ENCODE results near the gene LIMS3.
"Not testable (repeated sequence)": the region's sequence is repeated elsewhere in the genome, so short reads cannot be mapped to it uniquely, and the experiment has no call there.

LIMS3 gene, protein sequence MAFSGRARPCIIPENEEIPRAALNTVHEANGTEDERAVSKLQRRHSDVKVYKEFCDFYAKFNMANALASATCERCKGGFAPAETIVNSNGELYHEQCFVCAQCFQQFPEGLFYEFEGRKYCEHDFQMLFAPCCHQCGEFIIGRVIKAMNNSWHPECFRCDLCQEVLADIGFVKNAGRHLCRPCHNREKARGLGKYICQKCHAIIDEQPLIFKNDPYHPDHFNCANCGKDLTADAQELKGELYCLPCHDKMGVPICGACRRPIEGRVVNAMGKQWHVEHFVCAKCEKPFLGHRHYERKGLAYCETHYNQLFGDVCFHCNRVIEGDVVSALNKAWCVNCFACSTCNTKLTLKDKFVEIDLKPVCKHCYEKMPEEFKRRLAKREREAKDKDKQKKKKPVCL

DNA sequence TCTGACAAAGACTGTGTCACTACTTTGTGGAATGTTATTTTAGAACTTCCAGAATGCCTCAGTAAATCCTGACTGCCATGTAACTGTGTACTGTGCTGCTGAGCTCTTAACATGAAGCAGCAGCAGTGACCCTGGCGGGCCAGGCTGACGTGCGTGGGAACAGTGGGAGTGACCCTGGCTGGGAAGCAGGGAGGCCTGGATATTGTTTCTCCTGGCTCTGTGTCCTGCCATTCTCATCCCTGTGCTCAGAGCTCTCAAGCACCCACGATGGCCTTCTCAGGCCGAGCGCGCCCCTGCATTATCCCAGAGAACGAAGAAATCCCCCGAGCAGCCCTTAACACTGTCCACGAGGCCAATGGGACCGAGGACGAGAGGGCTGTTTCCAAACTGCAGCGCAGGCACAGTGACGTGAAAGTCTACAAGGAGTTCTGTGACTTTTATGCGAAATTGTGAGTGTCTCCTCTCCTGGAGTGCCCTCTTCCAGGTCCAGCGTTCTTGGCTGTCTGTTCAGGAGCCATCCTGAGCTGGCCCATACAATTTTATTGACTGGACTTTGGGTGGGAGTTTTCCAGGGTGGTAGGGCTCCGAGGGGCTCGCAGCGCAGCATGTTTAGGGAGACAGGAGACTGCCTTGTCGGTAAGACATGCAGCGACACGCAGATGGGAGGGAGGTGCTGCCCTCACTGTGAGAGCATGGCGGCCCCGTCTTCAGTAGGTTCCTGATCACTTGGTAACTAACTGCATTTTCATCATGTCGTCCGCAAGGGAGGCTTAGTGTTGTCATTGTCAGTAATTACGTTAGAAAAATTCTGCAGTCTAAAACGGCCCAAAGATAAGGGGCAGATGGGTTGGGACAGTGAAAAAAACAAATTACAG is at the start of gene LIMS3:
Gene LIMS3, plus strand, starts transcription at position 227 of the 875 bp plus-strand sequence. Its CDS starts 41 bp downstream, at position 268.
- not testable (repeated sequence) for H3K27me3 ChIP-seq (ENCODE audit: control insufficient read depth in 5 of 5, insufficient read depth in 4 of 5, low read length in 5 of 5); H3K4me3 ChIP-seq (ENCODE audit: low read depth in 1 of 5, low read length in 5 of 5); H3K9ac ChIP-seq (ENCODE audit: low read length in 5 of 5); H3K4me1 ChIP-seq (ENCODE audit: control insufficient read depth in 5 of 5, insufficient read depth in 5 of 5, low read length in 5 of 5); H3K27ac ChIP-seq (ENCODE audit: low read depth, low read length); H3K9me3 ChIP-seq (ENCODE audit: control insufficient read depth in 5 of 5, low read length in 5 of 5); H3K36me3 ChIP-seq (ENCODE audit: control insufficient read depth in 5 of 5, insufficient read depth in 5 of 5, low read length in 5 of 5)

- not testable (repeated sequence) for H3K9me3 ChIP-seq (ENCODE audit: control insufficient read depth in 5 of 5, low read length in 5 of 5)
Measured at GRCh38 chr2:109871129-109871751, 27.2 kb upstream of the LIMS3 start.

GRCh38 chr2:109876625-109877024 is 21.9 kb upstream of the LIMS3 start:
- not testable (repeated sequence) for H3K9me3 ChIP-seq (ENCODE audit: control insufficient read depth in 5 of 5, low read length in 5 of 5); H3K27ac ChIP-seq (ENCODE audit: low read depth, low read length); H3K4me1 ChIP-seq (ENCODE audit: control insufficient read depth in 5 of 5, insufficient read depth in 5 of 5, low read length in 5 of 5); H3K9ac ChIP-seq (ENCODE audit: low read length in 5 of 5); H3K36me3 ChIP-seq (ENCODE audit: control insufficient read depth in 5 of 5, insufficient read depth in 5 of 5, low read length in 5 of 5); H3K27me3 ChIP-seq (ENCODE audit: control insufficient read depth in 5 of 5, insufficient read depth in 4 of 5, low read length in 5 of 5); H3K4me3 ChIP-seq (ENCODE audit: low read depth in 1 of 5, low read length in 5 of 5)

More at GRCh38 chr2:109871129-109871751, 27.2 kb upstream of the LIMS3 start:
- not testable (repeated sequence) for H3K27me3 ChIP-seq (ENCODE audit: control insufficient read depth in 5 of 5, insufficient read depth in 4 of 5, low read length in 5 of 5); H3K27ac ChIP-seq (ENCODE audit: low read depth, low read length); H3K4me1 ChIP-seq (ENCODE audit: control insufficient read depth in 5 of 5, insufficient read depth in 5 of 5, low read length in 5 of 5); H3K9ac ChIP-seq (ENCODE audit: low read length in 5 of 5); H3K36me3 ChIP-seq (ENCODE audit: control insufficient read depth in 5 of 5, insufficient read depth in 5 of 5, low read length in 5 of 5); H3K4me3 ChIP-seq (ENCODE audit: low read depth in 1 of 5, low read length in 5 of 5)

DNA sequence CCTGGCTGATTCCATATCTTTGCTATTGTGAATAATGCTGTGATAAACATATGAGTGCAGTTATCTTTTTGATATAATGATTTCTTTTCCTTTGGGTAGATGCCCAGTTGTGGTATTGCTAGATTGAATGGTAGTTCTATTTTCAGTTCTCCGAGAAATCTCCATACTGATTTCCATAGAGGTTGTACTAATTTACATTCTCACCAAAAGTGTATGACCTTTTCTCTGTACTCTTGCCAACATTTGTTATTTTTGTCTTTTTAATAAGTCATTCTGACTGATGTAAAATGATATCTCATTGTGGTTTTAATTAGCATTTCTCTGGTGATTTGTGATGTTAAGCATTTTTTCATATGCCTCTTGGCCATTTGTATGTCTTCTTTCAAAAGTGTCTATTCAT is 16.4 kb upstream of the LIMS3 start:
- not testable (repeated sequence) for H3K4me3 ChIP-seq (ENCODE audit: low read depth in 1 of 5, low read length in 5 of 5); H3K36me3 ChIP-seq (ENCODE audit: control insufficient read depth in 5 of 5, insufficient read depth in 5 of 5, low read length in 5 of 5); H3K27me3 ChIP-seq (ENCODE audit: control insufficient read depth in 5 of 5, insufficient read depth in 4 of 5, low read length in 5 of 5); H3K4me1 ChIP-seq (ENCODE audit: control insufficient read depth in 5 of 5, insufficient read depth in 5 of 5, low read length in 5 of 5); H3K9ac ChIP-seq (ENCODE audit: low read length in 5 of 5); H3K27ac ChIP-seq (ENCODE audit: low read depth, low read length); H3K9me3 ChIP-seq (ENCODE audit: control insufficient read depth in 5 of 5, low read length in 5 of 5)

GRCh38 chr2:109888414-109888813 is 10.1 kb upstream of the LIMS3 start:
- H3K36me3 ChIP-seq (ENCODE audit: control insufficient read depth in 5 of 5, insufficient read depth in 5 of 5, low read length in 5 of 5); H3K9me3 ChIP-seq (ENCODE audit: control insufficient read depth in 5 of 5, low read length in 5 of 5); H3K27ac ChIP-seq (ENCODE audit: low read depth, low read length); H3K27me3 ChIP-seq (ENCODE audit: control insufficient read depth in 5 of 5, insufficient read depth in 4 of 5, low read length in 5 of 5); H3K4me3 ChIP-seq (ENCODE audit: low read depth in 1 of 5, low read length in 5 of 5); H3K9ac ChIP-seq (ENCODE audit: low read length in 5 of 5); H3K4me1 ChIP-seq (ENCODE audit: control insufficient read depth in 5 of 5, insufficient read depth in 5 of 5, low read length in 5 of 5): not testable (repeated sequence)

GRCh38 chr2:109889909-109890308 is 8.6 kb upstream of the LIMS3 start:
- not testable (repeated sequence) for H3K4me1 ChIP-seq (ENCODE audit: control insufficient read depth in 5 of 5, insufficient read depth in 5 of 5, low read length in 5 of 5); H3K4me3 ChIP-seq (ENCODE audit: low read depth in 1 of 5, low read length in 5 of 5); H3K9me3 ChIP-seq (ENCODE audit: control insufficient read depth in 5 of 5, low read length in 5 of 5); H3K27me3 ChIP-seq (ENCODE audit: control insufficient read depth in 5 of 5, insufficient read depth in 4 of 5, low read length in 5 of 5); H3K36me3 ChIP-seq (ENCODE audit: control insufficient read depth in 5 of 5, insufficient read depth in 5 of 5, low read length in 5 of 5); H3K9ac ChIP-seq (ENCODE audit: low read length in 5 of 5); H3K27ac ChIP-seq (ENCODE audit: low read depth, low read length)

- not testable (repeated sequence) for H3K36me3 ChIP-seq (ENCODE audit: control insufficient read depth in 5 of 5, insufficient read depth in 5 of 5, low read length in 5 of 5); H3K27ac ChIP-seq (ENCODE audit: low read depth, low read length); H3K27me3 ChIP-seq (ENCODE audit: control insufficient read depth in 5 of 5, insufficient read depth in 4 of 5, low read length in 5 of 5); H3K4me3 ChIP-seq (ENCODE audit: low read depth in 1 of 5, low read length in 5 of 5); H3K9me3 ChIP-seq (ENCODE audit: control insufficient read depth in 5 of 5, low read length in 5 of 5); H3K4me1 ChIP-seq (ENCODE audit: control insufficient read depth in 5 of 5, insufficient read depth in 5 of 5, low read length in 5 of 5); H3K9ac ChIP-seq (ENCODE audit: low read length in 5 of 5)
Measured at GRCh38 chr2:109891024-109891423, 7.5 kb upstream of the LIMS3 start.

- H3K4me3 ChIP-seq (ENCODE audit: low read depth in 1 of 5, low read length in 5 of 5); H3K36me3 ChIP-seq (ENCODE audit: control insufficient read depth in 5 of 5, insufficient read depth in 5 of 5, low read length in 5 of 5); H3K4me1 ChIP-seq (ENCODE audit: control insufficient read depth in 5 of 5, insufficient read depth in 5 of 5, low read length in 5 of 5); H3K9me3 ChIP-seq (ENCODE audit: control insufficient read depth in 5 of 5, low read length in 5 of 5); H3K27ac ChIP-seq (ENCODE audit: low read depth, low read length); H3K27me3 ChIP-seq (ENCODE audit: control insufficient read depth in 5 of 5, insufficient read depth in 4 of 5, low read length in 5 of 5); H3K9ac ChIP-seq (ENCODE audit: low read length in 5 of 5): not testable (repeated sequence)
Measured at GRCh38 chr2:109893736-109894135, 4.8 kb upstream of the LIMS3 start.

DNA sequence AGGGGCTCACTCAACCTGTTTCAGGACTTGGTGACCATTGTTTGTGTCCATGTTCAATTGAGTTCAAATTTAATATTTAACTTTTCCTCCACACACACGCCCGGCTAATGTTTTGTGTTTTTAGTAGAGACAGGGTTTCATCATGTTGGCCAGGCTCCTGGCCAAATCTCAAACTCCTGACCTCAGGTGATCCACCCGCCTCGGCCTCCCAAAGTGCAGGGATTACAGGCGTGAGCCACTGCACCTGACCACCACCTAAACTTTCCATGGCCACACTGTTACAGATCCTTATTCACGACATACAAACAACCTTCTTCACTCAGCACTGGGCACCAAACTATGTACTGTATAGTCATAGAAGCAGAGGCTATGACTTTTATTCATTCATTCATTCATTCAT is 4.3 kb upstream of the LIMS3 start:
- H3K4me3 ChIP-seq (ENCODE audit: low read depth in 1 of 5, low read length in 5 of 5); H3K9me3 ChIP-seq (ENCODE audit: control insufficient read depth in 5 of 5, low read length in 5 of 5); H3K36me3 ChIP-seq (ENCODE audit: control insufficient read depth in 5 of 5, insufficient read depth in 5 of 5, low read length in 5 of 5); H3K27me3 ChIP-seq (ENCODE audit: control insufficient read depth in 5 of 5, insufficient read depth in 4 of 5, low read length in 5 of 5); H3K9ac ChIP-seq (ENCODE audit: low read length in 5 of 5); H3K4me1 ChIP-seq (ENCODE audit: control insufficient read depth in 5 of 5, insufficient read depth in 5 of 5, low read length in 5 of 5); H3K27ac ChIP-seq (ENCODE audit: low read depth, low read length): not testable (repeated sequence)
